ENCODE data around the gene CACNA1B. TPM values are rescaled to one million over a fixed set of nuclear protein-coding genes. Genes with fewer than 3 reads are reported as not detected.

Gene CACNA1B
- total and polyA plus RNA-seq, 2 donors from 2014 or later: 0.03 TPM; not detected in 1

- Histone ChIP-seq H3K27me3 (ENCODE audit: control insufficient read depth, insufficient read depth, low read length) (peaks cover 4% of the 10 kb centered on the region), H3K9ac (ENCODE audit: low read length in 3 of 3) (no peak overlapping the region), H3K9me3 (ENCODE audit: control insufficient read depth in 2 of 3, insufficient read depth in 1 of 3, low read length in 3 of 3) (no peaks in the 10 kb centered on the region), H3K27ac (ENCODE audit: low read depth in 2 of 2, low read length in 2 of 2) (no peak overlapping the region), H3K4me1 (ENCODE audit: control insufficient read depth in 2 of 3, insufficient read depth in 2 of 3, low read depth in 1 of 3, low read length in 3 of 3) (no peaks in the 10 kb centered on the region), H3K4me3 (ENCODE audit: low read length in 3 of 3) (no peak overlapping the region), H3K36me3 (ENCODE audit: control insufficient read depth in 2 of 3, insufficient read depth in 3 of 3, low read length in 3 of 3) (no peaks in the 10 kb centered on the region)
- TF ChIP-seq, protein P1, sequence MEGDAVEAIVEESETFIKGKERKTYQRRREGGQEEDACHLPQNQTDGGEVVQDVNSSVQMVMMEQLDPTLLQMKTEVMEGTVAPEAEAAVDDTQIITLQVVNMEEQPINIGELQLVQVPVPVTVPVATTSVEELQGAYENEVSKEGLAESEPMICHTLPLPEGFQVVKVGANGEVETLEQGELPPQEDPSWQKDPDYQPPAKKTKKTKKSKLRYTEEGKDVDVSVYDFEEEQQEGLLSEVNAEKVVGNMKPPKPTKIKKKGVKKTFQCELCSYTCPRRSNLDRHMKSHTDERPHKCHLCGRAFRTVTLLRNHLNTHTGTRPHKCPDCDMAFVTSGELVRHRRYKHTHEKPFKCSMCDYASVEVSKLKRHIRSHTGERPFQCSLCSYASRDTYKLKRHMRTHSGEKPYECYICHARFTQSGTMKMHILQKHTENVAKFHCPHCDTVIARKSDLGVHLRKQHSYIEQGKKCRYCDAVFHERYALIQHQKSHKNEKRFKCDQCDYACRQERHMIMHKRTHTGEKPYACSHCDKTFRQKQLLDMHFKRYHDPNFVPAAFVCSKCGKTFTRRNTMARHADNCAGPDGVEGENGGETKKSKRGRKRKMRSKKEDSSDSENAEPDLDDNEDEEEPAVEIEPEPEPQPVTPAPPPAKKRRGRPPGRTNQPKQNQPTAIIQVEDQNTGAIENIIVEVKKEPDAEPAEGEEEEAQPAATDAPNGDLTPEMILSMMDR (IDR thresholded peaks at IDR 0.05; ENCODE audit: borderline replicate concordance, extremely low read depth, insufficient read depth): no peak
- peak in 3 of 5 donors; percentile 10 to 31 (median 10) for DNase-seq
- intact Hi-C loops (cut with DNase I): no loop called here
- FAIRE-seq: no peak
Measured at GRCh38 chr9:138023394-138024124, 146.0 kb downstream of the CACNA1B start.

DNA sequence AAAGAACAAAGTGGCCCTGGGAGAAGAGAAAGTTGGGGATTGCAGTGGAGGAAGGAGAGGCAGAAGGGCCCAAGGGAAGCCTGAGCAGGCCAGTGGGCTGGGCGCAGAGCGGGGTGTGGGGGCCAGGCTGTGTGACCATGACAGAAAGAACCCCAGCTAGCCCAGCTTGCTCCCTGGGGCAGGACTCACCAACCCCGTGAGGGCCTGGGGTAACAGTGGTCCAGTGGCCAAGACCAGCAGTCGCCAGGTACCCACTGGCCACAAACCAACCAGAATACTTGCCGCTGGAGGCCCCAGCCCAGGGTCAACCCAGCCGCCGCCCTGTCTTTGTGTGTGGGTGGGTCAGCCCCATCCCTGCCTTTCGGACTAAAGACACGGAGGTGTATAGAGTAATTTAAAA, 146.5 kb downstream of the CACNA1B start:
- DNase-seq: peak in 1 of 5 donors; percentile 65

GRCh38 chr9:138024831-138025291, 147.3 kb downstream of the CACNA1B start:
- intact Hi-C loops (cut with DNase I): no loop called here

More for the DNA sequence above, 146.5 kb downstream of the CACNA1B start:
- Histone ChIP-seq H3K27me3 (ENCODE audit: control insufficient read depth, insufficient read depth, low read length) (peaks cover 4% of the 10 kb centered on the region), H3K27ac (ENCODE audit: low read depth in 2 of 2, low read length in 2 of 2) (no peak overlapping the region), H3K9ac (ENCODE audit: low read length in 3 of 3) (no peak overlapping the region), H3K4me3 (ENCODE audit: low read length in 3 of 3) (no peak overlapping the region), H3K36me3 (ENCODE audit: control insufficient read depth in 2 of 3, insufficient read depth in 3 of 3, low read length in 3 of 3) (no peaks in the 10 kb centered on the region), H3K4me1 (ENCODE audit: control insufficient read depth in 2 of 3, insufficient read depth in 2 of 3, low read depth in 1 of 3, low read length in 3 of 3) (no peaks in the 10 kb centered on the region), H3K9me3 (ENCODE audit: control insufficient read depth in 2 of 3, insufficient read depth in 1 of 3, low read length in 3 of 3) (no peaks in the 10 kb centered on the region)
- TF ChIP-seq, protein P1 (IDR thresholded peaks at IDR 0.05; ENCODE audit: borderline replicate concordance, extremely low read depth, insufficient read depth): no peak
- intact Hi-C loops (cut with DNase I): no loop called here
- no peak for FAIRE-seq

More at GRCh38 chr9:138024831-138025291, 147.3 kb downstream of the CACNA1B start:
- Histone ChIP-seq H3K36me3 (ENCODE audit: control insufficient read depth in 2 of 3, insufficient read depth in 3 of 3, low read length in 3 of 3) (no peaks in the 10 kb centered on the region), H3K9ac (ENCODE audit: low read length in 3 of 3) (no peak overlapping the region), H3K27me3 (ENCODE audit: control insufficient read depth, insufficient read depth, low read length) (peaks cover 4% of the 10 kb centered on the region), H3K9me3 (ENCODE audit: control insufficient read depth in 2 of 3, insufficient read depth in 1 of 3, low read length in 3 of 3) (no peaks in the 10 kb centered on the region), H3K4me3 (ENCODE audit: low read length in 3 of 3) (no peak overlapping the region), H3K27ac (ENCODE audit: low read depth in 2 of 2, low read length in 2 of 2) (no peak overlapping the region), H3K4me1 (ENCODE audit: control insufficient read depth in 2 of 3, insufficient read depth in 2 of 3, low read depth in 1 of 3, low read length in 3 of 3) (no peaks in the 10 kb centered on the region)
- DNase-seq (peak in 2 of 5 donors; percentile 5 to 49), FAIRE-seq (no peak)
- TF ChIP-seq, protein P1 (IDR thresholded peaks at IDR 0.05; ENCODE audit: borderline replicate concordance, extremely low read depth, insufficient read depth): no peak

Data from kidney (tissue), 14 donors.